Gastroesophageal sphincter (tissue), 4 donors: Measurements from ENCODE around the gene CTNND2. TPM values are rescaled to one million over a fixed set of nuclear protein-coding genes. Genes with fewer than 3 reads are reported as not detected.

ENCODE experiments used
- ATAC-seq: fragments of 150-250 bp; one replicate; pipeline ENCODE4 v1.9.1; 2016; ENCODE audit warnings: mild to moderate bottlenecking, moderate library complexity
- H3K27ac ChIP-seq, 4 donors: fragments of 200-600 bp; sonication (generic) in 3 of 4; 1 replicate in 3 of 4; 2 replicates in 1 of 4; pipeline ENCODE4 v1.5.1; 2016 to 2019
- H3K27me3 ChIP-seq: fragments of 200-600 bp; sonication (generic); one replicate; pipeline ENCODE4 v1.5.1; 2019
- H3K36me3 ChIP-seq, 2 donors: fragments of 200-600 bp; sonication (generic); one replicate each; pipeline ENCODE4 v1.5.1; 2019; ENCODE audit warnings: control low read depth in 1 of 2
- H3K4me1 ChIP-seq, 3 donors: fragments of 200-600 bp; sonication (generic); 1 replicate in 2 of 3; 2 replicates in 1 of 3; pipeline ENCODE4 v1.5.1; 2016 to 2019; ENCODE audit warnings: control low read depth in 2 of 3
- H3K4me3 ChIP-seq, 2 donors: fragments of 200-600 bp; sonication (generic); one replicate each; pipeline ENCODE4 v1.5.1; 2019; ENCODE audit warnings: mild to moderate bottlenecking in 1 of 2, moderate library complexity in 1 of 2
- H3K9me3 ChIP-seq, 3 donors: fragments of 200-600 bp; sonication (generic); one replicate each; pipeline ENCODE4 v1.5.1; 2017 to 2019; ENCODE audit warnings: control low read depth in 2 of 3
- EP300 ChIP-seq: sonication (generic); formaldehyde crosslinking; IDR thresholded peaks from one replicate; pipeline ENCODE4 v1.6.1; 2017; ENCODE audit warnings: antibody characterized with exemption, mild to moderate bottlenecking
- POLR2A ChIP-seq, 2 donors: fragments of 450-650 bp; IDR thresholded peaks; one replicate each; pipeline ENCODE4 v1.6.1; 2017; ENCODE audit warnings: antibody characterized with exemption in 2 of 2, mild to moderate bottlenecking in 2 of 2, moderate library complexity in 1 of 2
- POLR2AphosphoS5 ChIP-seq: sonication (generic); formaldehyde crosslinking; IDR thresholded peaks from one replicate; pipeline ENCODE4 v1.6.1; 2017; ENCODE audit warnings: antibody characterized with exemption
- WGBS, 2 donors: methylation state at CpG; one replicate each; pipeline ENCODE4 v1.1.5; 2018; ENCODE audit warnings: low coverage in 1 of 2; 5-methylcytosine and 5-hydroxymethylcytosine counted together
- total RNA-seq, 4 donors: library from RNA; depleted of rRNA; stranded (reverse); fragments of >200 nt; gene quantifications; one replicate each; pipeline ENCODE4 v1.1.0, GENCODE V29; 2016
- TF ChIP-seq, protein P1 (sequence below), 4 experiments: fragments of 200-600 bp in 2 of 4; fragments of 450-650 bp in 2 of 4; sonication (generic) in 1 of 4; IDR thresholded peaks; one replicate each; pipeline ENCODE4 v1.5.1; 2017 to 2019; ENCODE audit warnings: antibody characterized with exemption in 4 of 4, mild to moderate bottlenecking in 2 of 4, moderate library complexity in 2 of 4

Gene CTNND2
- total RNA-seq, 4 donors from 2014 or later = 0.40 to 3.1 (median 1.9) TPM

DNA sequence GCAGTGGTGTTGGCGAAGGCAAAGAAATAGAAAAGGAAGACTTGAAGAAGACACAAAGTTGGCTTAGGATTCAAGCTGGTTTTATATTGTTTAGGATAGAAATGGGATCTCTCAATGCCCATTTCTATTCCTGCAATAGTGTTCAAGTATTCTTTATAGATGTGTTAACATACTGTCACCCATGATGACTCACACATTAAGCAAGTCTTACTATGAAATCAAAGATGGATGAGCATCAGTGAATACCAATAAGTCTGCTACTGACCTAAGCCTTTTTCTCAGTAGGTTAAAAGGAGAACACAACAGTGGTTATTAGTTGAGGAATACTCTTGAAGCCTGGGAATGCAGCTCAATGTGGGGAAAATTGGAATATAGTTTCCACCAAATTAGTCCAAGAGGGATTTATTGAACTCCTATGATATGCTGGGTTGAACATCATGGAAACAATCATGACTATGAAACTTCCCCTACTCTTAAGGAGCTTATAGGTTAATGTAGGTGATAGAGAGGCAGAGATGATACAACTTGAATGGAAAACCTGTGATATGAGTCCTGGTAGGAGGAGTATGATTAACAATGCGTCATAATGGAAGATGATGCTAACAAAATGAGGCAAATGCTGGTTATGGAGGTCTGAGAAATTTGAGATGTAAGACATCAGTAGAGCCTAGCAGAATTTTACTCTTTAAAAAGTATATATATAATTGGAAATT lies 726.1 kb downstream of the CTNND2 start:
- Histone ChIP-seq H3K9me3 (no peaks in the 10 kb centered on the region), H3K27me3 (peaks cover 8% of the 10 kb centered on the region), H3K4me1 (no peaks in the 10 kb centered on the region), H3K4me3 (no peak overlapping the region), H3K27ac (no peak overlapping the region), H3K36me3 (no peaks in the 10 kb centered on the region)
- TF ChIP-seq, protein P1, sequence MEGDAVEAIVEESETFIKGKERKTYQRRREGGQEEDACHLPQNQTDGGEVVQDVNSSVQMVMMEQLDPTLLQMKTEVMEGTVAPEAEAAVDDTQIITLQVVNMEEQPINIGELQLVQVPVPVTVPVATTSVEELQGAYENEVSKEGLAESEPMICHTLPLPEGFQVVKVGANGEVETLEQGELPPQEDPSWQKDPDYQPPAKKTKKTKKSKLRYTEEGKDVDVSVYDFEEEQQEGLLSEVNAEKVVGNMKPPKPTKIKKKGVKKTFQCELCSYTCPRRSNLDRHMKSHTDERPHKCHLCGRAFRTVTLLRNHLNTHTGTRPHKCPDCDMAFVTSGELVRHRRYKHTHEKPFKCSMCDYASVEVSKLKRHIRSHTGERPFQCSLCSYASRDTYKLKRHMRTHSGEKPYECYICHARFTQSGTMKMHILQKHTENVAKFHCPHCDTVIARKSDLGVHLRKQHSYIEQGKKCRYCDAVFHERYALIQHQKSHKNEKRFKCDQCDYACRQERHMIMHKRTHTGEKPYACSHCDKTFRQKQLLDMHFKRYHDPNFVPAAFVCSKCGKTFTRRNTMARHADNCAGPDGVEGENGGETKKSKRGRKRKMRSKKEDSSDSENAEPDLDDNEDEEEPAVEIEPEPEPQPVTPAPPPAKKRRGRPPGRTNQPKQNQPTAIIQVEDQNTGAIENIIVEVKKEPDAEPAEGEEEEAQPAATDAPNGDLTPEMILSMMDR (IDR thresholded peaks at IDR 0.05) = no peak
- TF ChIP-seq POLR2A (IDR thresholded peaks at IDR 0.05) (no peak), EP300 (no peak), POLR2AphosphoS5 (no peak)
- ATAC-seq = no peak
- 82 to 100% methylated on average over 2 of the region's 2 CpGs for WGBS, 2 donors

DNA sequence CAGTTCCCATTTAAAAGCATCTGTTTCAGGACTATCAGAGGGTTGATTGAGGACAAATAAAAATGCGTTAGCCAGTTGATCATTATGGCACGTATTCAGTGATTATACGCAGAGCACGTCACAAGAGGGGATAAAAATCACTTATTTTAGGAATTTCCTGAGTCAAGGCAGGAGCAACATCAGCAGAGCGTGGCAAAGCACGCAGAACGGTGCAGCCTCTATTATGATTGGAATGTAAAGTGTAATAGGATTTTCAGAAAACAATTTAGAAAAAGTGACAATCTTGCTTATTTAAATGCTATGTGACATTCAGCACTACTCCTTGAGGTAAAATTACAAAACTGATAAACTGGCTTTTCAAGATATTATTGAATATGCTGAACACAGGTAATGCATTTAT lies 729.7 kb downstream of the CTNND2 start:
- H3K4me1 ChIP-seq = no peaks in the 10 kb centered on the region
- WGBS, 2 donors = 46 to 65% methylated on average over 7 of the region's 7 CpGs
- no peak for ATAC-seq
- H3K9me3 ChIP-seq = no peaks in the 10 kb centered on the region
- no peak overlapping the region for H3K4me3 ChIP-seq
- no peak overlapping the region for H3K27ac ChIP-seq
- peaks cover 10% of the 10 kb centered on the region for H3K27me3 ChIP-seq
- H3K36me3 ChIP-seq = no peaks in the 10 kb centered on the region
- TF ChIP-seq POLR2AphosphoS5 (no peak), POLR2A (IDR thresholded peaks at IDR 0.05) (no peak), EP300 (no peak)
- TF ChIP-seq, protein P1 (IDR thresholded peaks at IDR 0.05) = no peak

DNA sequence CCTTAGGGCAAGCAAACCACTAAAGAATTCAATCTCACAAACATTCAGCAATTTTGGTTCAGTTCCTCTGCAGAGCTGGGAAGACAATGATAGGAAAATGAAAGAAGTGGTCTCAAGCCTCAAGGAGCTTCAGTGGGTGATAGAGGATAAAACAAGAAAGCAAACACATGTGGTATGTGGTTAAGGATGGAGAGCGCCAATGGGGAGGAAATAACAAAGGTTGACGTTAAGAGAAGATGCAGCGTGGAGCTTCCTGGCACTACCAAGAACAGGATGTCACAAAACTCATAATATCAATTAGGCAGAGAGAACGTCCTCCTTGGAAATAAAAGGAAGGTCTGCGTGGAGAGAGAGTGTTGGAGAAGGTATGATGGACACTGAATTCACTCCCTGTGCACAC lies 731.8 kb downstream of the CTNND2 start:
- H3K27me3 ChIP-seq = peaks cover 10% of the 10 kb centered on the region
- H3K36me3 ChIP-seq = no peaks in the 10 kb centered on the region
- H3K9me3 ChIP-seq = no peaks in the 10 kb centered on the region
- 48 to 71% methylated on average over 2 to 5 of the region's 5 CpGs for WGBS, 2 donors
- H3K4me1 ChIP-seq = no peaks in the 10 kb centered on the region
- no peak overlapping the region for H3K27ac ChIP-seq
- no peak for TF ChIP-seq POLR2A (IDR thresholded peaks at IDR 0.05)
- no peak for TF ChIP-seq POLR2AphosphoS5
- TF ChIP-seq, protein P1 (IDR thresholded peaks at IDR 0.05) = no peak
- no peak for TF ChIP-seq EP300
- ATAC-seq = no peak
- H3K4me3 ChIP-seq = no peak overlapping the region

DNA sequence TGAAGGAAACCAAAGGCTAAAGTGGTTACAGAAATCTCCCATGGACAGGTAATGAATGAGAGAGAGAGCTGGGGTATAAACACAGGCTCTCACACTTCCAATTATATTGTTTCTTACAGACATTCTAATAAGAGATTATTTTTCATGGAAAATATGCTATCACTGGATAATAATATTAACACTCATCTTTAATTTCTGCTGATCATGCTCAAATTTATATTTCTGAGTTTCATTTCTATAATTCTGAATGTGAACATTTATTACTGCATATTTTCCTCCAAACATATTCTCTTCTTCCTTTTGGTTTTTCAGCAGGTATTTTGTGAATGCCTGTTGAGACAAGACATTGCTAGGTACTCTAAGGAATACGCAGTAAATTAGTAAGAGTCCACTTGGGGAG lies 733.0 kb downstream of the CTNND2 start:
- Histone ChIP-seq H3K27ac (no peak overlapping the region), H3K36me3 (no peaks in the 10 kb centered on the region), H3K4me3 (no peak overlapping the region), H3K27me3 (peaks cover 10% of the 10 kb centered on the region), H3K9me3 (no peaks in the 10 kb centered on the region), H3K4me1 (no peaks in the 10 kb centered on the region)
- ATAC-seq = no peak
- TF ChIP-seq EP300 = no peak
- TF ChIP-seq POLR2A (IDR thresholded peaks at IDR 0.05) = no peak
- TF ChIP-seq, protein P1 (IDR thresholded peaks at IDR 0.05) = no peak
- TF ChIP-seq POLR2AphosphoS5 = no peak
- WGBS, 2 donors = 77 to 100% methylated on average over 1 of the region's 1 CpG

DNA sequence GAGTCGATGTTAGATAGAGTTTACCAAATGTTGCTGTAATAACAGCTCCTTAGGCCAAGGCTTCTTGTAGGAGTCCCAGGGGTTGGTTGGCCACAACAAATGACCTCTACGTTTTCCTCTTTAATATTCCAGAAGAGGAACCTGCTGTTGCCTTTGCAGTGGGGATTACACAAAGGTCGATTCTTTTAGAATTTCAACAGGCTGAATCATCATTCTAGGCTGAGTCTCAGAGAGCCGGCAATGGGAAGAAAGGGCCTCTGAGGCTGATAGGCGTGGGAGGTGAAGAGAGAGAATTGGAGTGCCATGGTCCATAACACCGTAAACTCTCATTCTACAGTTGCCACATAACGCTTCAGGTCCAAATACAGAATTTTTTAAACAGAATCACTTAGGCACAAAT lies 737.3 kb downstream of the CTNND2 start:
- H3K4me3 ChIP-seq = no peak overlapping the region
- no peak for ATAC-seq
- H3K9me3 ChIP-seq = no peaks in the 10 kb centered on the region
- no peaks in the 10 kb centered on the region for H3K36me3 ChIP-seq
- H3K4me1 ChIP-seq = no peaks in the 10 kb centered on the region
- no peak overlapping the region for H3K27ac ChIP-seq
- H3K27me3 ChIP-seq = no peaks in the 10 kb centered on the region
- TF ChIP-seq EP300 = no peak
- TF ChIP-seq, protein P1 (IDR thresholded peaks at IDR 0.05) = no peak
- TF ChIP-seq POLR2A (IDR thresholded peaks at IDR 0.05) = no peak
- no peak for TF ChIP-seq POLR2AphosphoS5
- WGBS, 2 donors = 78 to 82% methylated on average over 3 to 6 of the region's 7 CpGs
